Measurements from ENCODE around the gene GARIN5A.

- TF ChIP-seq CTCF (conservative IDR thresholded peaks at IDR 0.05): no peak
- TF ChIP-seq EZH2 (IDR thresholded peaks at IDR 0.05; ENCODE audit: low read depth): no peak
Observed at GRCh38 chr19:50428772-50429463, 47.7 kb downstream of the GARIN5A start.

All from PC-9 (cell line).